Activated CD8-positive, alpha-beta T cell treated with anti-CD3 and anti-CD28 coated beads for 36 hours (primary cell): ENCODE results near the gene ITPRIP. TPM values are rescaled to one million over a fixed set of nuclear protein-coding genes. Genes with fewer than 3 reads are reported as not detected.

ENCODE experiments used
- ATAC-seq: fragments of 200-7000 bp; cut with Tn5 transposase; one replicate; pipeline ENCODE4 v1.10.0; 2021; ENCODE audit warnings: mild to moderate bottlenecking, moderate library complexity
- CTCF ChIA-PET: fragments of 350-600 bp; sonication (Branson Sonifier 250); formaldehyde crosslinking; loops from one replicate; lab custom pipeline; 2021; ENCODE audit warnings: antibody characterized with exemption; lab: Charles Lee
- POLR2A ChIA-PET: fragments of 350-600 bp; sonication (Branson Sonifier 250); formaldehyde crosslinking; loops from one replicate; lab custom pipeline; 2021; ENCODE audit warnings: antibody characterized with exemption; lab: Charles Lee
- DNase-seq: peaks from one replicate; pipeline ENCODE4 v3.0.0-alpha.2; 2020
- H3K27ac Mint-ChIP-seq: one replicate; pipeline ENCODE4 v1.8.0; 2021; ENCODE audit warnings: mild to moderate bottlenecking, mixed read lengths
- H3K27me3 Mint-ChIP-seq: one replicate; pipeline ENCODE4 v1.8.0; 2021; ENCODE audit warnings: mixed read lengths
- H3K36me3 Mint-ChIP-seq: one replicate; pipeline ENCODE4 v1.8.0; 2021; ENCODE audit warnings: low read depth, mixed read lengths
- H3K4me1 Mint-ChIP-seq: one replicate; pipeline ENCODE4 v1.8.0; 2021; ENCODE audit warnings: low read depth, mixed read lengths
- H3K4me3 Mint-ChIP-seq: one replicate; pipeline ENCODE4 v1.8.0; 2021; ENCODE audit warnings: mild to moderate bottlenecking, moderate library complexity, mixed read lengths
- H3K9me3 Mint-ChIP-seq: one replicate; pipeline ENCODE4 v1.8.0; 2021; ENCODE audit warnings: mixed read lengths
- CTCF ChIP-seq: fragments of 200-600 bp; IDR thresholded peaks from one replicate; pipeline ENCODE4 v1.8.0; 2022; ENCODE audit warnings: antibody characterized with exemption, mild to moderate bottlenecking
- intact Hi-C: fragments of 100-400 bp; cut with micrococcal nuclease; formaldehyde crosslinking; loops from one replicate; pipeline ENCODE4 v1.10.0; 2022
- total RNA-seq, 2 experiments: library from RNA; stranded (reverse); gene quantifications; one replicate each; pipeline ENCODE4 v1.2.3, GENCODE V29; 2021

ITPRIP gene
- total RNA-seq, 2 experiments from 2014 or later, result 18.3 to 18.9 TPM

GRCh38 chr10:104299031-104299904 is 39.0 kb downstream of the ITPRIP start:
- TF ChIP-seq CTCF, result no peak
- ATAC-seq (no peak), DNase-seq (no peak)
- POLR2A ChIA-PET, result no interaction called here
- Mint-ChIP-seq H3K27ac (no peak overlapping the region), H3K4me1 (peaks cover 28% of the 10 kb centered on the region), H3K27me3 (peaks cover 2% of the 10 kb centered on the region), H3K4me3 (no peak overlapping the region), H3K36me3 (peaks cover 4% of the 10 kb centered on the region), H3K9me3 (peaks cover 4% of the 10 kb centered on the region)
- CTCF ChIA-PET, result interaction anchor here (0.5 to 3.8 kb wide), 11 partner anchors 8 to 315 kb away, joined by 3 to 45 read pairs (median 4); partner anchors contain the start of gene CFAP58
- intact Hi-C loops, result no loop called here

GRCh38 chr10:104297697-104298660 is 40.3 kb downstream of the ITPRIP start:
- CTCF ChIA-PET, result interaction anchor here (0.7 to 8.9 kb wide), 12 partner anchors 8 to 70 kb away, joined by 3 to 239 read pairs (median 6); partner anchors contain the start of gene CFAP58
- Mint-ChIP-seq H3K27ac (no peak overlapping the region), H3K36me3 (peaks cover 2% of the 10 kb centered on the region), H3K9me3 (no peaks in the 10 kb centered on the region), H3K27me3 (peaks cover 2% of the 10 kb centered on the region), H3K4me3 (no peak overlapping the region), H3K4me1 (peaks cover 21% of the 10 kb centered on the region)
- intact Hi-C loops, result no loop called here
- POLR2A ChIA-PET, result interaction anchor here (0.9 kb wide), 1 partner anchor 13 kb away, joined by 3 read pairs; no protein-coding TSS in a partner anchor
- TF ChIP-seq CTCF, result peak; percentile 51
- peak; percentile 58 for ATAC-seq
- DNase-seq, result peak; percentile 68

GRCh38 chr10:104296687-104297436 is 41.4 kb downstream of the ITPRIP start:
- H3K27me3 Mint-ChIP-seq, result peaks cover 2% of the 10 kb centered on the region
- no peaks in the 10 kb centered on the region for H3K9me3 Mint-ChIP-seq
- CTCF ChIA-PET, result interaction anchor here (1.6 to 8.9 kb wide), 5 partner anchors 9 to 71 kb away, joined by 4 to 239 read pairs (median 198); partner anchors contain the start of gene CFAP58
- H3K4me1 Mint-ChIP-seq, result peaks cover 23% of the 10 kb centered on the region
- TF ChIP-seq CTCF, result no peak
- no peak overlapping the region for H3K4me3 Mint-ChIP-seq
- H3K27ac Mint-ChIP-seq, result no peak overlapping the region
- ATAC-seq, result no peak
- no peaks in the 10 kb centered on the region for H3K36me3 Mint-ChIP-seq
- no peak for DNase-seq
- intact Hi-C loops, result no loop called here
- POLR2A ChIA-PET, result interaction anchor here (0.7 to 1.6 kb wide), 2 partner anchors 18 to 34 kb away, joined by 3 to 4 read pairs; no protein-coding TSS in a partner anchor

GRCh38 chr10:104293781-104294321 is 44.4 kb downstream of the ITPRIP start:
- H3K27me3 Mint-ChIP-seq, result peaks cover 12% of the 10 kb centered on the region
- no peak overlapping the region for H3K4me3 Mint-ChIP-seq
- no peak for TF ChIP-seq CTCF
- no peaks in the 10 kb centered on the region for H3K36me3 Mint-ChIP-seq
- no peaks in the 10 kb centered on the region for H3K9me3 Mint-ChIP-seq
- POLR2A ChIA-PET, result interaction anchor here (0.8 kb wide), 1 partner anchor 44 kb away, joined by 3 read pairs; the partner anchor contains the start of gene ITPRIP
- no peak overlapping the region for H3K27ac Mint-ChIP-seq
- peaks cover 9% of the 10 kb centered on the region for H3K4me1 Mint-ChIP-seq
- CTCF ChIA-PET, result interaction anchor here (1.1 to 8.9 kb wide), 7 partner anchors 13 to 67 kb away, joined by 3 to 239 read pairs (median 40); partner anchors contain the start of genes CFAP58 and ITPRIP
- DNase-seq (no peak), ATAC-seq (no peak)
- intact Hi-C loops, result no loop called here
